GM12878 (cell line): ENCODE results near the gene PERCC1.

Source experiments
- FOS ChIP-seq: IDR thresholded peaks from 3 replicates; pipeline ENCODE4 v1.6.1; 2011; ENCODE audit warnings: borderline replicate concordance; ENCODE audit not compliant: insufficient read length; ENCODE audit errors: extremely low read depth
- FOXM1 ChIP-seq: IDR thresholded peaks from 2 replicates; pipeline ENCODE4 v1.6.1; 2012; ENCODE audit warnings: low read depth, mild to moderate bottlenecking, inconsistent platforms, low read length, moderate library complexity
- KDM1A ChIP-seq: fragments of 200-600 bp; sonication (generic); IDR thresholded peaks from 2 replicates; pipeline ENCODE4 v1.6.1; 2016; ENCODE audit warnings: borderline replicate concordance
- SREBF1 ChIP-seq: IDR thresholded peaks from 2 replicates; pipeline ENCODE4 v1.6.1; 2012; ENCODE audit warnings: mild to moderate bottlenecking, low read length
- TF ChIP-seq, protein P1 (sequence below), 3 experiments: IDR thresholded peaks in 2 of 3; conservative IDR thresholded peaks in 1 of 3; 2 replicates each; pipeline ENCODE4 v1.5.1; 2011; ENCODE audit warnings: low read depth in 3 of 3, low read length in 3 of 3, mild to moderate bottlenecking in 3 of 3, control low read depth in 2 of 3, moderate library complexity in 2 of 3, inconsistent platforms in 1 of 3, mixed read lengths in 1 of 3; ENCODE audit not compliant: control insufficient read depth in 2 of 3, insufficient read depth in 1 of 3; ENCODE audit errors: extremely low read depth in 1 of 3

DNA sequence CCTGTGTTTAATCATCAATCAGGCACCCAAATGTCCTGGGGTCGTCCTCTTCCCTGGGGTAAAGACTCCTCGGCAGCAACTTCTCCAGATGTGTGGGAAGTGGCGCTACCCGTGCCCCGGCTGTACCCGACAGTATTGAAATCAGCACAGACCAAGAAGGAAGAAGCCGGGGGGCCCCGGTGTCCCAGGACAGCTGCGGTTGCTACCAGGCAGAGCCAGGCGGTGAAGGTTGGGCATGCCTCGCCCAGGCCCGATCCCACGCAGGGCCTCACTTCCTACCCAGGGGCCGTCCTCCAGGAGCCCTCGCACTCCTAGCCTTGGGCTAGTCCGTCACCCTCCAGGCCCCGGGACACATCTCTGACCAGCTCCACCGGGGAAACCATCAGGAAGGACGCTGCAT lies 22.4 kb downstream of the PERCC1 start:
- TF ChIP-seq SREBF1: no peak
- no peak for TF ChIP-seq FOS
- TF ChIP-seq KDM1A: no peak
- TF ChIP-seq FOXM1: no peak
- TF ChIP-seq, protein P1, sequence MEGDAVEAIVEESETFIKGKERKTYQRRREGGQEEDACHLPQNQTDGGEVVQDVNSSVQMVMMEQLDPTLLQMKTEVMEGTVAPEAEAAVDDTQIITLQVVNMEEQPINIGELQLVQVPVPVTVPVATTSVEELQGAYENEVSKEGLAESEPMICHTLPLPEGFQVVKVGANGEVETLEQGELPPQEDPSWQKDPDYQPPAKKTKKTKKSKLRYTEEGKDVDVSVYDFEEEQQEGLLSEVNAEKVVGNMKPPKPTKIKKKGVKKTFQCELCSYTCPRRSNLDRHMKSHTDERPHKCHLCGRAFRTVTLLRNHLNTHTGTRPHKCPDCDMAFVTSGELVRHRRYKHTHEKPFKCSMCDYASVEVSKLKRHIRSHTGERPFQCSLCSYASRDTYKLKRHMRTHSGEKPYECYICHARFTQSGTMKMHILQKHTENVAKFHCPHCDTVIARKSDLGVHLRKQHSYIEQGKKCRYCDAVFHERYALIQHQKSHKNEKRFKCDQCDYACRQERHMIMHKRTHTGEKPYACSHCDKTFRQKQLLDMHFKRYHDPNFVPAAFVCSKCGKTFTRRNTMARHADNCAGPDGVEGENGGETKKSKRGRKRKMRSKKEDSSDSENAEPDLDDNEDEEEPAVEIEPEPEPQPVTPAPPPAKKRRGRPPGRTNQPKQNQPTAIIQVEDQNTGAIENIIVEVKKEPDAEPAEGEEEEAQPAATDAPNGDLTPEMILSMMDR (IDR thresholded peaks at IDR 0.05 in 2 of 3, conservative IDR thresholded peaks at IDR 0.05 in 1 of 3; ENCODE audit: control insufficient read depth in 2 of 3, extremely low read depth in 1 of 3, insufficient read depth in 1 of 3, low read depth in 3 of 3, low read length in 3 of 3): no peak
